ENCODE data around the gene SLFN14.

The SLFN14 gene

DNA sequence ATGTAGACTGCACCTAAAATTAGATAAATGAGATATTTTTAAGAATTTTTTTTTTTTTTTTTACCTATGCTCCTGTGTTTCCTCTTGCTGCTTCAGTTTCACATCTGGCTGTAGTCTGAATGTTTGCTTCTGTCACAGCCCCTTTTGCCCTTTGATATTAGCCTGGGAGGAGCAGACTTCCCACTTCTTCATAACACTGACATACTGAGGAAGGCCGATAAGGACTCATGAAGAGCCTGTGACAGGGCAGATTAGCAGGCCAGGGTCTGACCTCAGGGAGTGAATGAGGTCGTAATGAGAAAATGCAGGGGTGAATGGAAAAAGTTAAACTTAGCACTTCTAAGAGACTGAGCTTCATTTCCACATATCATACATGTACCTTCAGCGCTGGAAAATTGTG lies at the start of gene SLFN14:
Gene SLFN14 (minus strand): TSS at position 117 of the 400 bp plus-strand sequence. CDS start 2,757 bp downstream, outside the sequence.
- no peak for DNase-seq (ENCODE audit: low read depth)
- no peak within 1 kb of the TSS for H3K4me3 ChIP-seq (ENCODE audit: low read depth, low read length)
- TF ChIP-seq CTCF (IDR thresholded peaks at IDR 0.05; ENCODE audit: low read depth, low read length, missing control alignments) = no peak

GRCh38 chr17:35609831-35610230 lies 49.2 kb upstream of the SLFN14 start:
- DNase-seq (ENCODE audit: low read depth) = no peak
- TF ChIP-seq CTCF (IDR thresholded peaks at IDR 0.05; ENCODE audit: low read depth, low read length, missing control alignments) = no peak
- H3K4me3 ChIP-seq (ENCODE audit: low read depth, low read length) = no peak overlapping the region

DNA sequence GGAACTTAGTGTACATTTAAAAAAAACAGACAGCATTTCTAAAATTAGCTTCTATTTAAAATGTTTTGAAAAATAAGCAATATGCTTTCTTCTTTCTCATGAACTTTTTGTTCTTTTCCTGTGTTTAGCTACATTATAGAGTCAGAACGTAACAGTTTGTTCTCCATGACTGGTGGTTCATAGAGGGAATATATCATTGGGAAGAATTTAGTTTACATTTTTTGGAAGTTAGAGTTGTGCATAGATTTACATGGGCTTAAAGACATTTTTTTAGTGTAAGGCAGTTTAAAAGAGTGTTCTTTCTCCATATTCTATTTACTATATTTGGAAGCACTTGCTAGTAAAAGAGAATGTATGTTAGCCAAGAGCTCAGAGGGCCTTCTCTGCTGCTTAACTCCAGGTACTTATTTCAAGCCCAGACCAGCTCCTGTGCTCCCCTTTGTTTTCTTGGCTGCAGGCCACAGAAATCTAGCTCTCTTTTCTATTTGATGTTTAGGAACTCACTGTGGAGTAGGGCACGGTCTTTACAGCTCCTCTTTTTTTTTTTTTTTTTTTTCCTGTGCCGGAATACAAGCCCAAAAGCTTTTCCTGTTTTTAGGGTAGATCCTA lies 46.7 kb upstream of the SLFN14 start:
- no peak for TF ChIP-seq CTCF (IDR thresholded peaks at IDR 0.05; ENCODE audit: low read depth, low read length, missing control alignments)

DNA sequence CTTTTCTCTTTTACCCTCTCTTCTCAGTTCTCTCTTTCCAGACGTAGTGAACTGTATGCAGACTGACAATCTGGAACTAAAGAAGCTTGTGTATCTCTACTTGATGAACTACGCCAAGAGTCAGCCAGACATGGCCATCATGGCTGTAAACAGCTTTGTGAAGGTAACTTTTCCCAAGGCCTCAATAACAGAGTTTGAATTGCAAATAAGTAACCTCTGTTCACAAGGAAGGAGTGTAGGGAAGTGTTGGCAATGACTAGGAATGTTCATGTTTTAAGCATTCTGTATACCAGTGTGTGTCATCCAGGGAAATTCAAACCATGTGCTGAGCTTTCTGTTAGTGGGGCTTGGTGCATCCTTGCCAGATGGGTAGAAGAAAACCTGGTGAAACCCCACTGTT lies 45.1 kb upstream of the SLFN14 start:
- no peak for DNase-seq (ENCODE audit: low read depth)
- no peak overlapping the region for H3K4me3 ChIP-seq (ENCODE audit: low read depth, low read length)
- TF ChIP-seq CTCF (IDR thresholded peaks at IDR 0.05; ENCODE audit: low read depth, low read length, missing control alignments) = no peak

More for the DNA sequence above, 46.7 kb upstream of the SLFN14 start:
- DNase-seq (ENCODE audit: low read depth) = no peak
- no peak overlapping the region for H3K4me3 ChIP-seq (ENCODE audit: low read depth, low read length)

GRCh38 chr17:35603674-35604073 lies 43.1 kb upstream of the SLFN14 start:
- H3K4me3 ChIP-seq (ENCODE audit: low read depth, low read length) = no peak overlapping the region
- no peak for DNase-seq (ENCODE audit: low read depth)
- no peak for TF ChIP-seq CTCF (IDR thresholded peaks at IDR 0.05; ENCODE audit: low read depth, low read length, missing control alignments)

DNA sequence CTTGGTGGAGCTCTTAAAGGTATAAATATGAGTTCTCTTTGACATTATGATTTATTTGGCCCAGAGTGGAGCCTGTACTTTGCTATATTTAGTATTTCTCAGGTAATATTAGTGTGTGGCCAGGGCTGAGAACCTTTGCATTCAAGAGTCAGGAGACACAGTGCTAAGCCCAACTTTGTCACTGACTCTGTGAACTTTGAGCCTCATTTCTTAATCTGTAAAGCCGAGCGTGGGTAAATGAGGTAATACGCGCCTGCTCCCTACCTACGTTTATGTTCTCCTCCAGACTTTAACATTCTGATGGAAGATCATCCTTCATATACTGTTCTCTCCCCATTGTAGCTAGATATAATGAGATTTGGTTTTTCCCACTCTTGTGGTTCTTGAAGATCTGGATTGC lies 37.0 kb upstream of the SLFN14 start:
- H3K4me3 ChIP-seq (ENCODE audit: low read depth, low read length) = no peak overlapping the region
- DNase-seq (ENCODE audit: low read depth) = no peak
- TF ChIP-seq CTCF (IDR thresholded peaks at IDR 0.05; ENCODE audit: low read depth, low read length, missing control alignments) = no peak

- H3K4me3 ChIP-seq (ENCODE audit: low read depth, low read length) = no peak overlapping the region
- TF ChIP-seq CTCF (IDR thresholded peaks at IDR 0.05; ENCODE audit: low read depth, low read length, missing control alignments) = no peak
- DNase-seq (ENCODE audit: low read depth) = no peak
Observed at GRCh38 chr17:35596530-35597233, 36.1 kb upstream of the SLFN14 start.

Measured in GM12864 (cell line).